ENCODE data around the gene IQCN.

Gene IQCN, protein sequence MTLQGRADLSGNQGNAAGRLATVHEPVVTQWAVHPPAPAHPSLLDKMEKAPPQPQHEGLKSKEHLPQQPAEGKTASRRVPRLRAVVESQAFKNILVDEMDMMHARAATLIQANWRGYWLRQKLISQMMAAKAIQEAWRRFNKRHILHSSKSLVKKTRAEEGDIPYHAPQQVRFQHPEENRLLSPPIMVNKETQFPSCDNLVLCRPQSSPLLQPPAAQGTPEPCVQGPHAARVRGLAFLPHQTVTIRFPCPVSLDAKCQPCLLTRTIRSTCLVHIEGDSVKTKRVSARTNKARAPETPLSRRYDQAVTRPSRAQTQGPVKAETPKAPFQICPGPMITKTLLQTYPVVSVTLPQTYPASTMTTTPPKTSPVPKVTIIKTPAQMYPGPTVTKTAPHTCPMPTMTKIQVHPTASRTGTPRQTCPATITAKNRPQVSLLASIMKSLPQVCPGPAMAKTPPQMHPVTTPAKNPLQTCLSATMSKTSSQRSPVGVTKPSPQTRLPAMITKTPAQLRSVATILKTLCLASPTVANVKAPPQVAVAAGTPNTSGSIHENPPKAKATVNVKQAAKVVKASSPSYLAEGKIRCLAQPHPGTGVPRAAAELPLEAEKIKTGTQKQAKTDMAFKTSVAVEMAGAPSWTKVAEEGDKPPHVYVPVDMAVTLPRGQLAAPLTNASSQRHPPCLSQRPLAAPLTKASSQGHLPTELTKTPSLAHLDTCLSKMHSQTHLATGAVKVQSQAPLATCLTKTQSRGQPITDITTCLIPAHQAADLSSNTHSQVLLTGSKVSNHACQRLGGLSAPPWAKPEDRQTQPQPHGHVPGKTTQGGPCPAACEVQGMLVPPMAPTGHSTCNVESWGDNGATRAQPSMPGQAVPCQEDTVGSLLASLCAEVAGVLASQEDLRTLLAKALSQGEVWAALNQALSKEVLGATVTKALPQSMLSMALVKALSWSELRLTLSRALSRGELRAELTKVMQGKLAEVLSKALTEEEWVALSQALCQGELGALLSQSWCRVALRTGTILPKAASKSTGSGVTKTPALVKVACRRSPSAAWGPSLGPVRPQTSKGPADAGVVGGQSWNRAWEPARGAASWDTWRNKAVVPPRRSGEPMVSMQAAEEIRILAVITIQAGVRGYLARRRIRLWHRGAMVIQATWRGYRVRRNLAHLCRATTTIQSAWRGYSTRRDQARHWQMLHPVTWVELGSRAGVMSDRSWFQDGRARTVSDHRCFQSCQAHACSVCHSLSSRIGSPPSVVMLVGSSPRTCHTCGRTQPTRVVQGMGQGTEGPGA (N-terminal part only)

DNA sequence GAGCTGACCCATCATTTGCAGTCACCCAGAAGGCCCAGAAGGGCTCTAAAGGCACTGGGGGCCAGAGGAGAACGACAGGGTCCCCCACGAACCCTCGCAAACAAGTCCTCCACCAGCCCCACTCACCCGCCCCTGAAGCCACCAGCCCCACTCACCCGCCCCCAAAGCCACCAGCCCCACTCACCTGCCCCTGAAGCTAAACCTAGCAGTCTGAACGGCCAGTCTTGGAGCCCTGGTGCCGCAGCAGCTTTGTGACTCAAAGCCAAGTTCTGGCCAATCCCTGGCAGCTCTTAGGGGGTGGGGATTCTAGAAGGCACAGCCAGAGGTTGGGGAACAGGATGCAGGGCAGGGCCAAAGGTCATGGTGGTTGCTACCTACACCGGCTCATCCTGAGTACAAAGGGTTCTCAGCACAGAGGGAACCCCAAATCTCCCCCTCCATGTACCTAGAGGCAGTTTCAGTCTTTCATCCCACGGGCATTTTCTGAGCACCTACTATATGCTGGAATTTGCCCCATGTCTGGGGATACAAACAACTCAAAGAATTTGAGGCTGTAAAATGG lies at the start of gene IQCN:
IQCN (minus strand) TSS at position 234 of the 562 bp plus-strand sequence. CDS start 4,974 bp downstream, outside the sequence.
- no peak for DNase-seq

DNA sequence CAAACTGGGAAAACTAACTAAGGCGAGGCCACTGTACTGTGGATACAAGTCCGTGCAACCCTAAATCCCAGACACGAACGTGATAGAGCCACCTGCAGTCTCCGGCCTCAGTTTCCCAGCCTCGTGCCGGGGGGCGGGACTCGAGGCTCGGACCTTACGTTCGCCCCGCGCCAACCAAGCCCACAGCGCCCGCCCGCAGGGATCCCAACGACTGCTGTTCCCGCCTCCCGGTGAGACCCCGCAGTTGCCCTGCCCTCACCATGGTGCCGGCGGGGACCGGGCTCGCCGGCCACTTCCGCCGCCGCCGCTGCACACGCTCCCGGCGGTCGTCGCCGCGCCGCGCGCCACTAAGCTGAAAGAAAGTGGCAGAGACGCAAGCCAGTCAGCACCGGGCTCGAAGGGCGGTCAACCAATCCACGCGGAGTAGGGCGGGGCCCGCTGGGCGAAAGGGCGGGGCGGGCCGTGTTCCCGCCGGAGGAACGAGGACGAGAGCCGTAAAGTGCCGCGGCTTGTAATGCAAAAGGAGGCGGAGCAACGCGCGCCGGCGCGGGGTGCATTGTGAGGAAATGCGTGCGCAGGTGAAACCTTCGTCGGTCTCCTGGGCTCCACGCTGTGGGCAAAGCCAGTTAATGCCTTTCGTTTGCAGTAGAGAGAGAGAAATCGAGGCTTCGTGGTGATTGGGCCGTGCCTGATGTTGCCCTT lies 48.7 kb upstream of the IQCN start, which contains the start of gene LSM4:
LSM4 (minus strand) TSS at position 318 of the 702 bp plus-strand sequence; CDS start at position 262, 56 bp downstream.
- DNase-seq: peak; percentile 96

DNA sequence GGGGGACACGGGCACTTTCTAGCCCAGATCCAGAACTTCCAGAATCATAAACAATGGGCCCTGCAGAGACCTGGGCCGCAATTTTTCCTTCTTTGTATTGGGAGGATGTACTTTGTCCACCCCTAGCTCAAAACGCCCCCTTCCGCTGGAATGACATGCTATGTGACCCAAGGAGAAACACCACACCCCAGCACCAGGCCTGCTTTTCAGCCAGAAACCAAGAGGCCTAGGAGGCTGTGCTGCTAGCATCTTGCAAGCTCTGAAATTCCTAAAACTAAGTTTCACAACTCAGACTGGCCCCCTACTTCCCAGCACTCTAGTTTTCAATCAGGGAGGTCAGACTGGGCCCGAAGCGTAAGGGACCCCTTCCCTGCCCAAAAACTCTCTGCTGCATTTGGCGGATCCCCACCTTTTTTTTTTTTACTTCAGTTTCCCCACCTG lies 48.1 kb upstream of the IQCN start:
- DNase-seq: no peak

DNA sequence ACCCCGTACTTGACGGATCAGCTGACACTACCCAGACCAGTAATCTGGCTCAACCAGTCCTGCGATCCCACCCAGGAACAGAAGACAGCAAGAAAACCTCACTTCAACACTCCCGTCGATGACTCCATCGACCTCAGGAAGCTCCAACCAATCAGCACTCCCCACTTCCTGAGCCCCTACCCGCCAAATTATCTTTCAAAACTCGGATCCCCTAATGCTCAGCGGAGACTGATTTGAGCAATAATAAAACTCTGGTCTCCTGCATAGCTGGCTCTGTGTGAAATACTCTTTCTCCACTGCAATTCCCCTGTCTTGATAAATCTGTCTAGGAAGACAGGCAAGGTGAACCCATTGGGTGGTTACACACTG lies 47.5 kb upstream of the IQCN start:
- DNase-seq: no peak

DNA sequence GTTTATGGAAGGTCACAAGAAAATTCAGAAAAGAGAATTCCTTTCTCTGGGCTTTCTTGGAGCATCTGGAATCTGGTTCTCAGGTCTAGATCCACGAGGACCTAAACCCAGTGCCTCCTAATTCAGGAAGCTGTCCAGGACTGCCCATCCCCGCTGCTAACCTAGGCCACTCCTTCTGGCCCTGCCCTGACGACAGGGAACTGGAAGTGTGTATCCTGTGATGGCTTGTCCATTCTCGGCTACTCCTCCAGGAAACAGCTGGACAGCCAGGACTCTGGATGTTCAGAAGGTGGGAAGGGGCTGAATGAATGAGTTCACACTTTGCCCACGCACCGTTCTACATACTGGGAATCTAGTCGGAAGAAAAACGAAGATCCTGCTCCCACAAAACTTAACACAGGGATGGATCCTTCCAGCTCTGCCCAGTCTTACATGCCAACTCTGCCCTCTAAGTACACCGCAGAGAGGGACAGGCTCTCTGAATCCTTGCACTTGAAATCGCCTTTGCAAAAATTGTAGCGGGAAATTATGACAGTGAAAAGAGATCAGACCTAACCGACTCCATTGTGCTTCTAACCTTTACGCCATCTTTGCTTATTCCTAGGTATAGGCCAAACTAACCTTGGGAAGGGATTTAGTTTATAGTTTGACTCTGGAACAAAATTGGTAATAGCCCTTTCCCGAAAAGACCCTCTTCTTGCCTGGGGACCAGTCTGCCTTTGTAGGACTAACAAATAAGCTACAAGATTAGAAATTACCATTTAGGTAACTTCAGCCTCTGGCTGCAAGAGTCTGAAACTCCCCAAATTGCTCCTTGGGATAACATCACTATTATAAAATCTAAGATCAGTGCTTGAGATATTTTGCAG lies 46.8 kb upstream of the IQCN start:
- DNase-seq: no peak

DNA sequence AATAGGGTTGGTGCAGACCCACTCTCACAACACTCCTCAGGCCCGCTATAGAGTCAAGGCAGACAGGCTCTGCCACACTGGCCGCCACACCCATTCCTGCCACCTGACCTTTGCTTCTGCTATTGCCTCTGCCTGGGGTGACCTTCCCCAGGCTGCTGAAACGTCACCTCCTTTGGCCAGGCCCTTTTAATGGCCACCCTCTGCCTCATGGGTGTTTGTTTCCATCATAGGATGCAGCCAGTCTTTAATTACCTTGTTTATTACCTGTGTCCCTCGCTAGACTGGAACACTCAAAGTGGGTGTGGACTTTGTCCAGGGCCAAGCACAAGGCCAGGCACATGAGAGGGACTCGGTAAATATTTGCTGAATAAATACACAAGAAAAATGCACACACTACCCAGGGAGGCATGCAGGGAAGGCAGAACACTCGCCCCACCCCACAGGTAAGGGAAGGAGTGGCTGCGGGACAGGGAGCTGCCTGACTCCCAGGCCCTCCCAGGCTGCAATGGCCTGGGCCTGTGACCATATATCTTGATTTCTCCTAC lies 45.4 kb upstream of the IQCN start:
- no peak for DNase-seq

DNA sequence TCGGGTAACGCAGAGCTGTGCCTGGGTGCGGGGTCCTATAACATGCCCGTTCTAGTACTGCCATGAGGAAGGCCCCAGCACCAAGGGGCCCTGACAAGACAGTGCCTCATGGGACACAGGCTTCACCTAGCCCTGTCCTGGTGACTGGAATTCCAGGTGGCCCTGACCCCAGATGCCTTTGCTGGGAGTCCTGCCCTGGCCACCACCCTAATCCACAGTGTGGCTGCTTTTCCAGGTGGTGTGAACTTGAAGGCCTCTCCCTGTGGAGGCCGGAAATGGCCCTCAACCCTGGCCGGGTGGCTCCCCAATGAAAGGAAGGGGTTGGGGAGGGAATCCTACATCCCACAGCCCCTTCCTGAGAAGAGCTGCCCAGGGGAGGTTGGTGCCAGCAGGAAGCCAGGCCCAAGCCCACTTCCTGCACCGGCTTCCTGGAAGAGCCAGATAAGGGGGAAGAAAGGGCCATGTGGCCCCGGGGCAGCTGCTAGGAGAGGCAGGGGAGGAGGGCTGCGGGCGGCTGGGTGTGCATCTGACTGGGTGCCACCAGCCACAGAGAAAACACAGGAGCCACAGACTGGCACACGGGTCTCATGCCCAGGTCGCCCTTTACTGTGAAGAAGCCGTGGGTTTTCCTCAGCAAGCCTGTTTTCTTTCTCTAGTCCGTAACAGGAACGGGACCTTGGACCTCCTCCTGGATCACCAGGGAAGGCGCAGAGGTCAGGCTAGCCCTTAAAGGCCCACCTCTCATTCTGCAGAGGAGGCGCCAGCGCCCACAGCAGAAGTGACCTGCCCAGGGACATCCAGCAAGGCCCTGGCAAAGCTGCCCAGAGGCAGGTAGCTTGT lies 43.9 kb upstream of the IQCN start:
- DNase-seq: no peak

DNA sequence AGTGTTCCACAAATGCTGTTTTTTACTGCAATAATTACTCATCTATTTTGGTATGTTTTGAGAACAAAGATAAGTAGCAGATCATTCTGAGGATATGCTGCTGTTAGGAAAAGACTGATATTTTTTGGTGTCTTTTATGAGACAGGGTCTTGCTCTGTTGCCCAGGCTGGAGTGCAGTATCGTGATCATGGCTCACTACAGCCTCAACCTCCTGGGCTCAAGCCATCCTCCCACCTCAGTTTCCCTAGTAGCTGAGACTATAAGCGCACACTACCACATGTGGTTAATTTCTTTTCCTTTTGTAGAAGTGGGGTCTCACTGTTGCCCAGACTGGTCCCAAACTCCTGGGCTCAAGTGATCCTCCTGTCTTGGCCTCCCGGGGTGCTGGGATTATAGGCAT lies 39.1 kb upstream of the IQCN start:
- DNase-seq: no peak

DNA sequence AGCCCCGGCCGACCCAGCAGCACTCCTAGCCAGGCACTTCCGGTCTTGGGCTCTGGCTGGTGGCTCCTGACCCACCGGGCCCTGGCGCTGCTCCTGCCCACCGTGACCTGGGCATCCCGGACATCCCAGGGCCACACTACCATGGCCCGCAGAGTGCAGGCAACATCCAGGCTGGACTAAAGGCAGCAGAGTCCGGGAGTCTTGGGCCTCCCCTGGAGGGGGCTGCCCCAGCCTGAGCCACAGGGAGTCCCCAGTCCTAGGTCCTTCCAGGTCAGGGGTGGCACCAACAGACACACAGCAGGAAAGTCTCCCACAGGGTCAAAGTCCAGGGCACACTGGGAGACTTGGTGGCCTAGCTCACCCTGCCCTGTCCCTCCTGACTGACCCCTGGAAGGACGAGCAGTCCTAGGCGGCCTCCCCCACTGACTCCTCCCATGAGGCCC lies 37.9 kb upstream of the IQCN start:
- no peak for DNase-seq

DNA sequence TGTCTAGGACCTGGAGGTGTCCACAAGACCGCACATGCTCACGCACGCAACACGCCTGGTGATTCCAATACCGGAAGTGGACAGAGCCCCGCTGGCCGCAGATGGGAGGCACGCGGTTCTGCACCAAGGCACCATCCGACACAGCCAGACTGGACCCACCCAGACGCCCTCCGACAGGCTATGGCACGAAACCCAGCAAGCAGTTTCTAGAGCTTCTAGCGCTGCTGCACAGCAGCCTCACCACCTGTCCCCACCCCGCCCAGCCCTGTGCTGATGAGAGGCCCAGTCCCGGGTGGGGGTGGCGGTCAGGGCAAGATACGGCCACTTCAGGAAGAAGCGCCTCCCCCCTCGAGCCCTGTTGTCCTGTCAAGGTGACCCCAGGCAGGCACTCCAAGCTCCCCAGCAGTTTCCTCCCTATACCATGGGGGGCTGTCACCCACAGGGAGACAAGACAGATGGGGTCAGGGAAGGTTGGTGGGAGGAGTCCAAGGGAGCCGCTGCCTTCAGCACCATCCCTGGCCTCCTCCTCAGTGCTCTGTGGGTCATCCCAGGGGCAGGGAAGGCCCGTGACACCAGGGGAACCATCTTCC lies 37.3 kb upstream of the IQCN start:
- DNase-seq: no peak

DNA sequence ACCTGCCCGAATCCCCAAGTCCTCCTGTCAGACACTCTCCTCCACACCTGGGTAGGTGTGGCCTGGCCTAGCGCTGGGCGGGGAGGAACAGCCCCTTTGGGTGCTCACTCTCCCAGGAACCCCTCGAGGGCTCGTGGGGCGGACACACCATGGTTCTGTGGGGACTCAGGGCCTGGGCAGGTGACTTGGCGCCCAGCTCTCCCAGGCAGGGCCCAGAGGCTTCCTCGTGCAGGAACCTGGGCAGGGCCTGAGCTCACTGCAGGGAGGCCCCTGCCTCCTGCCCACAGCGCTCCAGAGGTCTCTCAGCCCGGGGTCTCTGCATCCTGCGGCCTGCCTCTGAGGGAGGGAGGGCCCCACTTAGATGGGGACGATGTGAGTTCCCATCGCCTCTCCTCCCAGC lies 36.7 kb upstream of the IQCN start:
- DNase-seq: no peak

DNA sequence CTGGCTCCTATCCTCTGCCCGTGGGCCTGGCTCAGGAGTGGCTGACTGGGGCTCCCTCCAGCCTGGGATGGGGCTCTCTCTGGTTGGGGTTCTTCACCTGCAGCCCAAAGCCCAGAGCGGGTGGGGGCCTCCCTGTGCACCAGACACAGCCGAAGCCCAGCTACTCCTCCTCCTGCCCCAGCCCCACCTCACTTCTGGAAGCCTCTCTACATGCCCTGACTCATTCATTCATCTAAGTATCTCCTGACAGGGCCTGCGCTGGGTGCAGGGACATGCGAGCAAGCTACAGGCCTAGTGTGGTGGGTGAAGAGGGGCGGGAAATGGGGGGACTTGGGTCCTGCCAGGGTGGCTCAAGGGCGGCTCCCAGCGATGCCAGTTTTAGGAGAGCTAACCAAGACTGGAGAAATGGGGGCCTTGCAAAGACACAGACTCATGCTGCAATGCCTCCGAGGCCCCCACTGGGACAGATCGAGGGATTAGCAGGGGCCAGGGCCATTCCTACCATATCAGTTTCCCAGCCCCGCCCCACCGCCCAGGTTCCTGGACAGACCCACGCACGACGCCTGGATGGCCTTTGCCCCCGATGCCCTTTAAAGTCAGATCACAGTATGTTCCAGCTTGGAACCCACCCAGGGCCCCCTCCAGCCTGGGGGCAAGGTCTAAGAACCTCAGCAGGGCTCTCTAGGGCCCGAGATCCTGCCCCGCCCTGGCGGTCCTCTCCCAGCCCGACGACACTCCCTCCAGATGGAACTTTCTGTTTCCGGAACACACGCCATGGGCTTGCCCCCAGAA lies 36.1 kb upstream of the IQCN start:
- no peak for DNase-seq

DNA sequence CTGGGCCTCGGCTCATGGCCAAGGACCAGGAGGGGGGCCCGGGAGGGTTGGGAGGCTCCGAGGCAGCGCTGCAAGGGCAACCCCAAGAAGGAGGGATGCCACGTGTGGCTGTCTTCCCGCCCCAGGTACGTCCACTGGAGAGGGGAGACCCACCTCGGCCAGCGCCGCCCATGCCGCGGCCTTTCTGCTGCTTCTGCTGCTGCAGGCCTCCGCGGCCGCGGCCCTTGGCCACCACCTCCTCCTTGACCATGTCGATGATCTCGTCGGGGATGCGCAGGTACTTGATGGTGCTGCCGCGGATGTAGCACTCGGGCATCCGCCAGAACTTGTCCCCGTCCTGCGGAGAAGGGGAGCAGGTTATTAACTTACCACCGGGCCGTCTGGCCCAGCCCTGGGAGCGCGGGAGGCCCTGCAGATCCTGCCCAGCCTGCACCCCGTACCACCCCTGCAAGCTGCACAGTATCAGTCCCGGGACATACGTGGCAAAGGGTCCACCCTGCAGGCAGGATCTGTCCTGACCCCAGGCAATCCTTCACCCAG lies 35.3 kb upstream of the IQCN start:
- DNase-seq: no peak

DNA sequence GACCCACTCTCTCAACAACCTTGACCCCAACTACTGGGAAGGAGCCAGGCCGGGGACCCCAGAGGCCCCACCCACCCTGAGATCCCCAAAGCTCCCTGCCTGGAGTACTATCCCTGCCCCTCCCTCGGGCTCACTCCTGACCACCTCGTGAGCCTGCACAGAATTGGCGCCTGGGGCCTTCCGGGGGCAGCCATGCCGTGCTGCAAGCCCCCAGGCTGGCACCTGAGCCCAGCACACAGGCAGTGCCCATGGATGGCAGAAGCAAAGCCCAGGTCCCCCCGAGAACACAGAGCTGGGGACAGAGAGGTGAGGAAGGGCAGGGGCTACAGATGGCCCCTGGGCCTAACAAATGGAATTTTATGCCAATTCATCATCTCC lies 34.7 kb upstream of the IQCN start:
- no peak for DNase-seq

DNA sequence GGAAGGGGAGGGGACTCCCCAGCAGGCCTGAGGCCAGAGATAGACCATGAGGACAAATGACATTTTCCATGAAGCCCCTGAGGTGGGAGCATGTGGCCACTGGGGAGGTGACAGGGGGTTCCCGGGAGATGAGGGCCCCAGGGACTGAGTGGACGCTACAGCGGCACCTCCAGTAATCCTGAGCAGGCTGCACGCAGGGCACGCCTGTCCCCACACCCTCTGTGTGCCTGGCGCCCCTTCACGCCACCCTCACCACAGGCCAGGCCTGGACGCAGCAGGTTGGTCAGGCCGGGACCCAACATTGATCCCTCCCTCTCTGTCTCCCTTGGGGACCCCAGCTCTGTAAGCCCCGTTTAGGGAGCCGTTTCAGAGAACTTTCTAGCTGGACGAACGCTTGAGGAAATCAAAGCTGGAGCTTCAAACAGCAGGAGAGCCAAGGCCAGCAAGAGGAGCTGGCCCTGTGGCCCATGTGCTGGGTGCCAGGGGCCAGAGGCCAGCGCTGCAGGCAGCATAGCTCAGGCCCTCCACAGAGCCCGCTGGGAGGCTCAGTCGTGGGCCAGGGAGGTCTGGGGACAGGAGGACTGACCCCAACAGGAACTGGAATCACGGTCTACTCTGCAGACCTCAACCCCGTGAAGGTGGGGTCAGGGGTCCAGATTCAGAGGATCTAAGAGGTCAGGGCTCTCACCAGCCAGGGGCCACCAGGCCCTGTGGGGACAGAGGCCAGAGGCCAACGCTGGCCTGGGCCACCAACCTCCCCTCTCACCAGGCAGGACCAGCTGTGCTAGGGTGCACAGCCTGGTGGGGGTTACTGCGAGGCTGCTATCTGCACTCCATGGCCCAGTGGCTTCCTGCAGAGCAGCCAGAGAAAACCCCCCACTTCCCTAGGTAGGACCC lies 34.0 kb upstream of the IQCN start:
- no peak for DNase-seq

DNA sequence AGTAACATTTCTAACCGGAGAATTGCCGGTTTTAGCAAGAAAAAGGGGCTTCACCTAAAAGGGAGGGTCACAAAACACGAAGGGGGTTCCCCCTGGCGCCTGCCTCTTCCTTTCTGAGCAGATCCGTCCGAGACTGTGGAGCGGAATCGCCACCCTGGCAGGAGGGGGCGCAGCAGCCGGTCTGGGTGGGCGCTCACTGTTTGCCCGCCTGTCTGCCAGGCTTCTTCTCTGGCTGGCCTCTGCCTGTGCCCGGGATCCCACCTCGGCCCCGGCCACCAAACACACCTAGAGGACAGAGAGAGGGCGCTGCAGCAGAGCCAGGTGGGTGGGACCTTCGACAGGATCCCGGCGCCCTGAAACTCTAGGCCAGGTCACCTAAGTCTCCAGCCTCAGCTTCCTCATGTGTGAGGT lies 33.0 kb upstream of the IQCN start:
- no peak for DNase-seq

DNA sequence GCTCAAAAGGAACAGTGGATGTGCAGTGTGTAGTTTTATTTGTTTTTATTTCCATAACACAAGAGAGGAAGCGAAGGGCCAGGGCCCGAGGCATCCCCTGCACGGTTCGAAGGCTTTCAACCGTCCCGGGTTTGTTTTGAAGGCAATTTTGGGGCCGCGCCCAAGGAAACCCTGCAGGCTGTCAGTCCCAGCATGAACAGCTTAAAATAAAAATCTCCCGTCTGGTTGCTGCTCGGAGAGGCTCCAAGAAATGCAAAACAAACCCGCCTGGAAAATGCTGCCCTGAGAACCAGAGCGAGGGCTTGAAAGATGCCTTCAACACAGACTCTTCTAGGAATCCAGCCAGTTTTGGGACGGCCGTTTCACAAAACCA lies 32.6 kb upstream of the IQCN start:
- DNase-seq: no peak

Measured in NCI-H1417 treated with DMSO at 0.1 percent for 48 hours (cell line).